ENCODE results near the gene POTEG. TPM values are rescaled to one million over a fixed set of nuclear protein-coding genes. Genes with fewer than 3 reads are reported as not detected.
"Not testable (repeated sequence)": the region's sequence is repeated elsewhere in the genome, so short reads cannot be mapped to it uniquely, and the experiment has no call there.

POTEG gene
- polyA plus RNA-seq, 1 experiment, result not detected

DNA sequence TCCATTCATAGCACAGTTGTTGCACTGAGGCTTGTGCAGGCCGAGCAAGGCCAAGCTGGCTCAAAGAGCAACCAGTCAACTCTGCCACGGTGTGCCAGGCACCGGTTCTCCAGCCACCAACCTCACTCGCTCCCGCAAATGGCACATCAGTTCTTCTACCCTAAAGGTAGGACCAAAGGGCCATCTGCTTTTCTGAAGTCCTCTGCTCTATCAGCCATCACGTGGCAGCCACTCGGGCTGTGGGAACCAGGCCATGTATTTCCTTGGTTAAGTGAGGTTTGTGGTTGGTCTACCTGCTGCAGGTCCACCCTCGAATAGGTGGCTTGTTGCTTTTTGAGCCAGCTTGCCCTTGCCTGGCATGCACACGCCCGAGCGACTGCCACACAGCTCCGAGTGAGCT, 39.4 kb downstream of the POTEG start:
- CTCF ChIA-PET; DNase-seq (ENCODE audit: low read depth); POLR2A ChIA-PET; H3K36me3 ChIP-seq (ENCODE audit: control insufficient read depth, insufficient read depth, low read length); H3K27me3 ChIP-seq (ENCODE audit: control insufficient read depth, insufficient read depth, low read length); H3K4me3 ChIP-seq (ENCODE audit: low read depth, low read length): not testable (repeated sequence)

DNA sequence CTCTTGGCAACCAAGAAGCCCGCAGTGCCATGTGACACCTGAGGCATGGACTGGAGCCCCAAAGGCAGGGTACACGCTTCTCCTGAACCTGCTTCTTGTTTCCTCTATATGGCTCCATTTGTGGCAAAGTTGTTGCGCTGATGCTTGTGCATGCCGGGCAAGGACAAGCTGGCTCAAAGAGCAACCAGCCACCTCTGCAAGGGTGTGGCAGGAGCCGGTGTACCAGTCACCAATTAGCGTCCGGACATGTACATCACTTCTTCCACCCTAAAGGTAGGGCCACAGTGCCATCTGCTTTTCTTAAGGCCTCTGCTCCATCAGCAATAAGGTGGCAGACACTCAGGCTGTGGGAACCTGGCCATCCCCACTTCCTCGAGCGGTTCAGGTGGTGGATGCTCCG, 43.9 kb downstream of the POTEG start:
- H3K4me3 ChIP-seq (ENCODE audit: low read depth, low read length); H3K36me3 ChIP-seq (ENCODE audit: control insufficient read depth, insufficient read depth, low read length); CTCF ChIA-PET; POLR2A ChIA-PET; H3K27me3 ChIP-seq (ENCODE audit: control insufficient read depth, insufficient read depth, low read length); DNase-seq (ENCODE audit: low read depth): not testable (repeated sequence)

DNA sequence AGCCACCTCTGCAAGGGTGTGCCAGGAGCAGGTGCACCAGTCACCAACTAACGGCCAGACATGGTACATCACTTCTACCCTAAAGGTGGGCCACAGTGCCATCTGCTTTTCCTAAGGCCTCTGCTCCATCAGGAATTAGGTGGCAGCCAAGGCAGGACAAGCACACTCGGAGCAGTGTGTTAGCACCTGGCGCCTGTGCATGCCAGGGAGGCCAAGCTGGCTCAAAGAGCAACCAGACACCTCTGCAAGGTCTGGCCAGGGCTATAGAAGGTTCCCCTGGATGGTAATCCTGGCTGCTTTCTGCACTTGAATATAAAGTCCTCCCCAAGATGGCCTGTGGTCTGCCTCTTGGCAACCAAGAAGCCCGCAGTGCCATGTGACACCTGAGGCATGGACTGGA, 45.4 kb downstream of the POTEG start:
- H3K4me3 ChIP-seq (ENCODE audit: low read depth, low read length); H3K36me3 ChIP-seq (ENCODE audit: control insufficient read depth, insufficient read depth, low read length); H3K27me3 ChIP-seq (ENCODE audit: control insufficient read depth, insufficient read depth, low read length); DNase-seq (ENCODE audit: low read depth); POLR2A ChIA-PET; CTCF ChIA-PET: not testable (repeated sequence)

DNA sequence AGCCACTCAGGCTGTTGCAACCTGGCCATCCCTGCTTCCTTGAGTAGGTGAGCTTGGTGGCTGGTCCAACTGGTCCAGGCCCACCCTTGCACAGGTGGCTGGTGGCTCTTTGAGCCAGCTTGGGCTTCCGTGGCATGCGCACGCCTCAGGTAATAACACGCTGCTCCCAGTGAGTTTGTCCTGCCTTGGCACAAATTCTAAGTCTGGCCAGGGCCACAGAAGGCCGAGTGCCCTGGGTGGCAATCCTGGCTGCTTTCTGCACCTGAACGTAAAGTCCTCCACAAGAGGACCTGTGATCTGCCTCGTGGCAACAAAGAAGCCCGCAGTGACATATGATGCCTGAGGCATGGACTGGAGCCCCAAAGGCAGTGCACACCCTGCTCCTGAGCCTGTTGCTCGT, 47.1 kb downstream of the POTEG start:
- POLR2A ChIA-PET; CTCF ChIA-PET; DNase-seq (ENCODE audit: low read depth): not testable (repeated sequence)

DNA sequence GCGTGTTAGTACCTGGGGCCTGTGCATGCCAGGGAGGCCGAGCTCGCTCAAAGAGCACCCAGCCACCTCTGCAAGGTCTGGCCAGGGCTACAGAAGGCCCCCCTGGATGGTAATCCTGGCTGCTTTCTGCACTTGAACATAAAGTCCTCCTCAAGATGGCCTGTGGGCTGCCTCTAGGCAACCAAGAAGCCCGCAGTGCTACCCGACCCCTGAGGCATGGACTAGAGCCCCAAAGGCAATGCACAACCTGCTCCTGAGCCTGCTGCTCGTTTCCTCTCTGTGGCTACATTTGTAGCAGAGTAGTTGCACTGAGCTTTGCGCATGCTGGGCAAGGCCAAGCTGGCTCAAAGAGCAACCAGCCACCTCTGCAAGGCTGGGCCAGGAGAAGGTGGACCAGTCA, 47.8 kb downstream of the POTEG start:
- H3K36me3 ChIP-seq (ENCODE audit: control insufficient read depth, insufficient read depth, low read length); H3K27me3 ChIP-seq (ENCODE audit: control insufficient read depth, insufficient read depth, low read length); POLR2A ChIA-PET; DNase-seq (ENCODE audit: low read depth); H3K4me3 ChIP-seq (ENCODE audit: low read depth, low read length); CTCF ChIA-PET: not testable (repeated sequence)

More for the DNA sequence above, 47.1 kb downstream of the POTEG start:
- H3K4me3 ChIP-seq (ENCODE audit: low read depth, low read length); H3K27me3 ChIP-seq (ENCODE audit: control insufficient read depth, insufficient read depth, low read length); H3K36me3 ChIP-seq (ENCODE audit: control insufficient read depth, insufficient read depth, low read length): not testable (repeated sequence)

DNA sequence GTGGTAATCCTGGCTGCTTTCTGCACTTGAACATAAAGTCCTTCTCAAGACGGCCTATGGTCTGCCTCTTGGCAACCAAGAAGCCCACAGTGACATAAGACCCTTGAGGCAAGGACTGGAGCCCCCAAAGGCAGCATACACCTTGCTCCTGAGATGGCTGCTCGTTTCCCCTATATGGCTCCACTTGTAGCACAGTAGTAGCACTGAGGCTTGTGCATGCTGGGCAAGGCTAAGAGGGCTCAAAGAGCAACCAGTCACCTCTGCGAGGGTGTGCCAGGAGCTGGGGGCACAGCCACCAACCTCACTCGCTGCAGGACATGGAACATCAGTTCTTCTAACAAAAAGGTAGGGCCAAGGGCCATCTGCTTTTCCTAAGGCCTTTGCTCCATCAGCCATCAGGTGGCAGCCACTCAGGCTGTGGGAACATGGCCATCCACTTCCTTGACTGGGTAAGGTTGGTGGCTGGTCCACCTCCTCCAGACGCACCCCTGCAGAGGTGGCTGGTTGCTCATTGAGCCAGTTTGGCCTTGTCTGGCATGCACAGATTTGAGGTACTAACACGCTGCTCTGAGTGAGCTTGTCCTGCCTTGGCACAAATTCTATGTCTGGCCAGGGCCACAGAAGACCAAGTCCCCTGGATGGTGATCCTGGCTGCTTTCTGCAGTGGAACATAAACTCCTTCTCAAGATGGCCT, 49.9 kb downstream of the POTEG start:
- H3K27me3 ChIP-seq (ENCODE audit: control insufficient read depth, insufficient read depth, low read length); H3K36me3 ChIP-seq (ENCODE audit: control insufficient read depth, insufficient read depth, low read length); POLR2A ChIA-PET; H3K4me3 ChIP-seq (ENCODE audit: low read depth, low read length); CTCF ChIA-PET; DNase-seq (ENCODE audit: low read depth): not testable (repeated sequence)

DNA sequence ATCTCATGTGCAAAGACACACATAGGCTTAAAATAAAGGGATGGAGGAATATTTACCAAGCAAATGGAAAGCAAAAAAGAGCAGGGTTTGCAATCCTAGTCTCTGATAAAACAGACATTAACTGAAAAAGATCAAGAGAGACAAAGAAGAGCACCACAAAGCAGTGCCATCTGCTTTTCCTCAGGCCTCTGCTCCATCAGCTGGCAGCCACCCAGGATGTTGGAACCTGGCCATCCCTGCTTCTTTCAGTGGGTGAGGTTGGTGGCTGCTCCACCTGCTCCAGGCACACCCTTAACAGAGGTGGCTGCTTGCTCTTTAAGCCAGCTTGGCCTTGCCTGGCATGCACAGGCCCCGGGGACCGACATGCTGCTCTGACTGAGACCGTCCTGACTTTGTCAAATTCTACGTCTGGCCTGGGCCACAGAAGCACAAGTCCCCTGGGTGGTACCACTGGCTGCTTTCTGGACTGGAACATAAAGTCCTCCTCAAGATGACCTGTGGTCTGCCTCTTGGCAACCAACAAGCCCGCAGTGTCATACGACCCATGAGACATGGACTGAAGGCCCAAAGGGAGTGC, 51.0 kb downstream of the POTEG start:
- DNase-seq (ENCODE audit: low read depth); POLR2A ChIA-PET; H3K4me3 ChIP-seq (ENCODE audit: low read depth, low read length); CTCF ChIA-PET; H3K36me3 ChIP-seq (ENCODE audit: control insufficient read depth, insufficient read depth, low read length); H3K27me3 ChIP-seq (ENCODE audit: control insufficient read depth, insufficient read depth, low read length): not testable (repeated sequence)

DNA sequence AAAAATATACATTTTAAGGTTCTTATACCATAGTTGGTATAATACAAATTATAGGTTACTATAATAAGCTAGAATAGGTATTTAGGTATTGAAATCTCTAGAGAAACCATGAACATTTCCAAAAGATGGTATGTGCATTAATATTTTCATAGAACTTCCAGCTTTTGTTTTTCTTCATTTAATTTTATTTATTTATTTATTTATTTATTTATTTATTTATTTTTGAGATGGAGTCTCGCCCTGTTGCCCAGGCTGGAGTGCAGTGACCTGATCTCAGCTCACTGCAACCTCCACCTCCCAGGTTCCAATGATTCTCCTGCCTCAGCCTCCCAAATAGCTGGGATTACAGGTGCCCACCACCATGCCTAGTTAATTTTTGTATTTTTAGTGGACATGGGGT, 54.0 kb downstream of the POTEG start:
- POLR2A ChIA-PET; CTCF ChIA-PET; H3K27me3 ChIP-seq (ENCODE audit: control insufficient read depth, insufficient read depth, low read length); DNase-seq (ENCODE audit: low read depth); H3K4me3 ChIP-seq (ENCODE audit: low read depth, low read length); H3K36me3 ChIP-seq (ENCODE audit: control insufficient read depth, insufficient read depth, low read length): not testable (repeated sequence)

DNA sequence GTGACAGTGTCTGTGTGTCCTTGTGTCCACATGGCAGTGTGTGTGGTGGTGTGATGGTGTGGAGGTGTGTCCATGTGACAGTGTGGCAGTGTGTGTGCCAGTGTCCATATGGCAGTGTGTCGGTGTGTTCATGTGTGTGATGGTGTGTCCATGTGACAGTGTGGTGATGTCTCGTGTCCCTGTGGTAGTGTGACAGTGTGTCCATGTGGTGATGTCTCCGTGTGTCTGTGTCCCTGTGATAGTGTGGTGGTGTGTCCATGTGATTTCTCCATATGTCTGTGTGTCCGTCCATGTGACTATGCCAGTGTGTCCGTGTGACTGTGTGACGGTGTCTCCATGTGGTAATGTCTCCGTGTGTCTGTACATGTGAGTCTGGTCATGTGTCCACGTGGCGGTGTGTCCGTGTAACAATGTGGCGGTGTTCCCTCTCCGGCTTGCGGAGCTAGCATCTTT, 59.7 kb downstream of the POTEG start:
- DNase-seq (ENCODE audit: low read depth); H3K27me3 ChIP-seq (ENCODE audit: control insufficient read depth, insufficient read depth, low read length); H3K36me3 ChIP-seq (ENCODE audit: control insufficient read depth, insufficient read depth, low read length); POLR2A ChIA-PET; CTCF ChIA-PET; H3K4me3 ChIP-seq (ENCODE audit: low read depth, low read length): not testable (repeated sequence)

DNA sequence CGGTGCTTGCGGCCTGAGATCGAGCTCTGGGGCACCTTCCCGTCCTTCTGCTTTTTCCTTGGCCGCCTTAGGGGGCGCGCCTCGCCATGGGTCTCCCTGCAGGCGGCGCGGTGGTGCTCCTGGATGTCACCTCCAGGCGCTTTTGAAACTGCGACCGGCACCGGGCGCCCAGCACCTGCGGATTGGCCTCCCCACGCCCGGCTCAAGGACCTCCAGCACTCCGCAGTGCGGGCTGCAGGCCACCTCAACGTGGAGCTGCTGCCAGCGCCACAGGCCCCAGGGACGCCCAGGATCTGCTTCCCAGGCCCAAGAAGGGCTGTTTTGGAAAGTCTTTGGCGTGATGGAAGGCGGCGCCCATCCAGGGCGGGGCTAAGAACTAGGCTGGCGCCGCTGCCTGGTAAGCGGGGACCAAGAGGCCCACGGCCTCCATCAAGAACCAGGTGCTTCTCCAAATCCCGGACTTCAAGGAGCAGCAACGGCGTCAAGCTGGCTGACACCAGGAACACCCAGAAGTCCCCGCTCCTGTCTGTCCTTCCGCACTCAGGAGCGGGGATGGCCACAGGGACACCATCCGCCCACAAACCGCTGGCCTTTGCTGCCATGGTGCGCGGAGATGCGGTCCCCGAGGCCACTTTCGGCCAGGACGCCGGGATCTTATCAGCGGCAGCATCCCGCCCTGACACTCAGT, 61.2 kb downstream of the POTEG start:
- DNase-seq (ENCODE audit: low read depth); CTCF ChIA-PET; H3K36me3 ChIP-seq (ENCODE audit: control insufficient read depth, insufficient read depth, low read length); H3K27me3 ChIP-seq (ENCODE audit: control insufficient read depth, insufficient read depth, low read length); POLR2A ChIA-PET; H3K4me3 ChIP-seq (ENCODE audit: low read depth, low read length): not testable (repeated sequence)

DNA sequence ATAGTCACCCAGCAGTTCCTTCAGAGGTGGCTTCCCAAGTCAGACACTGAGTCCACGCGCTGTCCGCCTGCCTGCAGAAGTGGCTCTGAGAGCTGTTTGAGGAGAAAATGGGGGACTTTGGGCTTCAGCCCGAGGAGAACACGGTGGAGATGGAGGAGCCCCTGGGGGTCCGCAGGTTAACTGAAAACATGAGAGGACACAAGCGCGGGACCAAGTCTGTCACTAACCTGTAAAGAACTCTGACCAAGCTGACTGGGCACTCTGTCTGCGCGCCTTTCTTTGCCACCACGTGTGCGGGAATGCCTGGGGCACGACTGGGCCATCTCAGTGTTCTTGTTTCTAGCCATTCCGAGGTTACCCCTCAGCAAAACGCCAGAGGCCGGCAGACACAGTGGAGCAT, 62.4 kb downstream of the POTEG start:
- H3K27me3 ChIP-seq (ENCODE audit: control insufficient read depth, insufficient read depth, low read length); DNase-seq (ENCODE audit: low read depth); POLR2A ChIA-PET; CTCF ChIA-PET; H3K36me3 ChIP-seq (ENCODE audit: control insufficient read depth, insufficient read depth, low read length); H3K4me3 ChIP-seq (ENCODE audit: low read depth, low read length): not testable (repeated sequence)

DNA sequence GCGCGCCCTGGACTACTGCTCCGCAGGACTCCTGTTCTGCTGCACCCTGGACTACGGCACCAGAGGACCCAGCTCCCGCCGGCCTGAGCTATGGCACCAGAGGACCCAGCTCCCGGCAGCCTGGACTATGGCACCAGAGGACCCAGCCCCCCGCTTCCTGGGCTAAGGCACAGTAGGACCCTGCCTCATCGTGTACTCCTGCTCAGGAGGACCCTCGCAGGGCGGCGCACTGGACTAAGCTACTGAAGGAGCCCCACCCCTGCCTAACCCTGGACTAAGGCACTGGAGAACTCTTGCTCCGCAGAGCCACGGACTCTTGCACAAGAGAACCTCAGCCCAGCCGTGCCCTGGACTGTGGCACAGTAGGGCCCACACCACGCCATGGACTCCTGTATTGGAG, 71.3 kb downstream of the POTEG start:
- H3K36me3 ChIP-seq (ENCODE audit: control insufficient read depth, insufficient read depth, low read length); DNase-seq (ENCODE audit: low read depth); H3K4me3 ChIP-seq (ENCODE audit: low read depth, low read length); POLR2A ChIA-PET; H3K27me3 ChIP-seq (ENCODE audit: control insufficient read depth, insufficient read depth, low read length); CTCF ChIA-PET: not testable (repeated sequence)

DNA sequence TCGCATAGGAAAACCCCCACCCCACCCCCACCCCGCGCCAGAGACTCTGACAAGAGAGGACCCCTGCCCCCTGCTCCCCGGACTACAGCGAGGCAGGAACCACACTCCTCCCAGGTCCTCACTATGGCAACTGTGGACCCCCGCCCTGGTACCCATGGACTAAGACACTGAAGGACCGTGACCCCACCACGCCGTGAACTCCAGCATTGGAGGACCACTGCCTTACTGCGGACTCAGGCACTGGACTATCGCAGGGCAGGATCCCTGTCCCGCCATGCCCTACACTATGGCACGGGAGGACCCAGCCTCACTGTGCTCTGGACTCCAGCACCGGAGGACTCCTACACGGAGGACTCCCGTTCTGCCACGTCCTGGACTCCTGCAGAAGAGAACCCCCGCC, 71.8 kb downstream of the POTEG start:
- H3K27me3 ChIP-seq (ENCODE audit: control insufficient read depth, insufficient read depth, low read length); CTCF ChIA-PET; DNase-seq (ENCODE audit: low read depth); H3K36me3 ChIP-seq (ENCODE audit: control insufficient read depth, insufficient read depth, low read length); POLR2A ChIA-PET; H3K4me3 ChIP-seq (ENCODE audit: low read depth, low read length): not testable (repeated sequence)

Data from BJ (cell line).